ENCODE measurements around the gene DIAPH2. TPM values are rescaled to one million over a fixed set of nuclear protein-coding genes. Genes with fewer than 3 reads are reported as not detected.

Gene DIAPH2
- total RNA-seq, 4 donors from 2014 or later = 41.8 to 64.5 (median 54.5) TPM

DNA sequence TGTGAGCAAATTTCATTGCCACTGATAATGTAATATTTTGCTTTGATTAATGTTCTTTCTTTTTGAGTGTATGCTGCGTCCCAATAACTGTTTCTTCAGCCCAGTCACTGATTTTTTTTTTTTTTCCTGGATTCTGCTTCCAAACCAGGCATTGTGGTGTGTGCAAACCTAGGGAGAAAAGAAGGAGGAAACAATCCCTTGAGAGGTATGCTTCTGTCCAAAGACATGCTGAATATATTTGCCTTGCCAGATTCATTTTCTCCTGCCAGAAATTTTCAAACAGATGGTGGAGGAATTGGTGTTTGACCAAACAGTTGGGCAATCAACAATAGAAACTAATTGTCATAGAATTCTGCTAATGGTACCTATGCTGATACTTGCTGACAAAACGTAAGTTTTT lies 952.6 kb downstream of the DIAPH2 start:
- intact Hi-C loops (cut with DNase I) = no loop called here
- TF ChIP-seq POLR2A (IDR thresholded peaks at IDR 0.05; ENCODE audit: low read depth) (no peak), POLR2AphosphoS5 (IDR thresholded peaks at IDR 0.05) (no peak), EP300 (IDR thresholded peaks at IDR 0.05) (no peak)
- TF ChIP-seq, protein P1, sequence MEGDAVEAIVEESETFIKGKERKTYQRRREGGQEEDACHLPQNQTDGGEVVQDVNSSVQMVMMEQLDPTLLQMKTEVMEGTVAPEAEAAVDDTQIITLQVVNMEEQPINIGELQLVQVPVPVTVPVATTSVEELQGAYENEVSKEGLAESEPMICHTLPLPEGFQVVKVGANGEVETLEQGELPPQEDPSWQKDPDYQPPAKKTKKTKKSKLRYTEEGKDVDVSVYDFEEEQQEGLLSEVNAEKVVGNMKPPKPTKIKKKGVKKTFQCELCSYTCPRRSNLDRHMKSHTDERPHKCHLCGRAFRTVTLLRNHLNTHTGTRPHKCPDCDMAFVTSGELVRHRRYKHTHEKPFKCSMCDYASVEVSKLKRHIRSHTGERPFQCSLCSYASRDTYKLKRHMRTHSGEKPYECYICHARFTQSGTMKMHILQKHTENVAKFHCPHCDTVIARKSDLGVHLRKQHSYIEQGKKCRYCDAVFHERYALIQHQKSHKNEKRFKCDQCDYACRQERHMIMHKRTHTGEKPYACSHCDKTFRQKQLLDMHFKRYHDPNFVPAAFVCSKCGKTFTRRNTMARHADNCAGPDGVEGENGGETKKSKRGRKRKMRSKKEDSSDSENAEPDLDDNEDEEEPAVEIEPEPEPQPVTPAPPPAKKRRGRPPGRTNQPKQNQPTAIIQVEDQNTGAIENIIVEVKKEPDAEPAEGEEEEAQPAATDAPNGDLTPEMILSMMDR (IDR thresholded peaks at IDR 0.05) = no peak
- Histone ChIP-seq H3K9me3 (no peaks in the 10 kb centered on the region), H3K27me3 (no peaks in the 10 kb centered on the region), H3K36me3 (no peaks in the 10 kb centered on the region), H3K4me3 (no peak overlapping the region), H3K4me1 (no peaks in the 10 kb centered on the region), H3K27ac (replicated peaks in 1 of 4) (no peak overlapping the region)
- no peak for DNase-seq (ENCODE audit: extremely low spot score)
- 66% methylated on average over 2 of the region's 2 CpGs for WGBS

DNA sequence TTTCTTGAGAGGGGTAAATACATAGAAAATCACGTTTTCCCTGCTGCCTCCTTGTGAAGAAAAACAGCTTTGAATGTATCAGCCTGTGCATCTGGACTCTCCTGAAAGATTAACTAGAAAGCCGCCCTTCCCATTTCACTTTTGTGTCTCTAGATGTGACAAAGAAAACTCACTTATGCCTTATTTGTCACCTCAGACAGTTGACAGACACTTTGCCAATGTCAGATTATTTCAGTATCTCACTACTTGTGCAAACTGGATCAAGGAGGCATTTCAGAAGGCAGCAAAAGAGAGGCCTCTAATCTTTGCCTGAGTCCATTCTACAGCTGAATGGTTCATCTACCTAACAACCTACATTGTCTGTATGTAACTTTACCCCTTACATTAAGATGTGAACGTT lies 954.0 kb downstream of the DIAPH2 start:
- H3K4me3 ChIP-seq = no peak overlapping the region
- 78% methylated on average over 3 of the region's 3 CpGs for WGBS
- DNase-seq (ENCODE audit: extremely low spot score) = no peak
- no peaks in the 10 kb centered on the region for H3K4me1 ChIP-seq
- no peaks in the 10 kb centered on the region for H3K9me3 ChIP-seq
- no peaks in the 10 kb centered on the region for H3K27me3 ChIP-seq
- H3K36me3 ChIP-seq = no peaks in the 10 kb centered on the region
- H3K27ac ChIP-seq (replicated peaks in 1 of 4) = no peak overlapping the region
- TF ChIP-seq, protein P1 (IDR thresholded peaks at IDR 0.05) = no peak
- no peak for TF ChIP-seq POLR2A (IDR thresholded peaks at IDR 0.05; ENCODE audit: low read depth)
- TF ChIP-seq POLR2AphosphoS5 (IDR thresholded peaks at IDR 0.05) = no peak
- TF ChIP-seq EP300 (IDR thresholded peaks at IDR 0.05) = no peak
- intact Hi-C loops (cut with DNase I) = no loop called here

DNA sequence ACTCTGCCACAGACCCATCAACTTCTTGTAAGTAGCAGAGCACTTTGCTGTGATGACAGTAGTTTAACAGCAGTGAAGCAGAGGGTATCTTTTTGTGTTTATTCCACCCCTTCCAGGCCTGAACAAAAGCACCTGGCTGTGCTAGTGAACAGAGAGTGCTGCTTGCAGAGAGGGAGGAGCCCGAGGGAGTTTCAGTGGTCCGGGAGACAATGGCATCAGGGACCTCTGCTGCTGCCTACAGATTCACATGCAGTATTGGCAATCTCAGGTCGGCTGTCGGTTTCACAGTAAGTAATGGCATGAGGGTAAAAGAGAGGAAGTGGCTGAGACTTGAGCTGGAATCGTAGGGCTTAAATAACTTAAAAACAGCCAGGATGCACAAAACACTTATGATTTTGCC lies 954.9 kb downstream of the DIAPH2 start:
- Histone ChIP-seq H3K4me3 (no peak overlapping the region), H3K4me1 (no peaks in the 10 kb centered on the region), H3K27ac (replicated peaks in 1 of 4) (no peak overlapping the region), H3K27me3 (no peaks in the 10 kb centered on the region), H3K36me3 (no peaks in the 10 kb centered on the region), H3K9me3 (no peaks in the 10 kb centered on the region)
- TF ChIP-seq EP300 (IDR thresholded peaks at IDR 0.05) (no peak), POLR2A (IDR thresholded peaks at IDR 0.05; ENCODE audit: low read depth) (no peak)
- intact Hi-C loops (cut with DNase I) = no loop called here
- WGBS = 19% methylated on average over 5 of the region's 5 CpGs
- no peak for DNase-seq (ENCODE audit: extremely low spot score)

Small RNAs within 50 kb of the gene (small RNA-seq; reads per million reads assigned to genes)
- gene RF00017 = 0 reads per million in 3 donors
- gene RF00019 = 0 reads per million in 3 donors
- gene RN7SL74P = 0 reads per million in 3 donors

Other genes with a start within 250 kb of the DIAPH2 start
- 1 to 10 TPM in 2 of 4 donors, under 1 TPM in 2; 0.40 to 2.5 (median 1.0) TPM for gene RPA4, start 199.1 kb downstream of the DIAPH2 start, total RNA-seq

All from esophagus muscularis mucosa (tissue), 4 donors.